GM12878 (cell line): Measurements from ENCODE around the gene PREX1. TPM values are rescaled to one million over a fixed set of nuclear protein-coding genes. Genes with fewer than 3 reads are reported as not detected.

Source experiments
- ATAC-seq: fragments of 200-7000 bp; cut with Tn5 transposase; 3 replicates; pipeline ENCODE4 v1.9.1; 2020; ENCODE audit warnings: mild to moderate bottlenecking, moderate library complexity
- BruUV-seq: library from RNA; stranded (reverse); fragments of 400-500 nt; replicated peaks from 2 replicates; lab custom pipeline; 2021; lab: Mats Ljungman, UMichigan
- CTCF ChIA-PET: fragments of 300-600 bp; sonication (Branson Sonifier 250); formaldehyde crosslinking; extraction: SDS; loops from one replicate; lab custom pipeline; 2021; ENCODE audit warnings: inconsistent platforms; lab: Yijun Ruan, JAX
- POLR2A ChIA-PET: fragments of 350-600 bp; formaldehyde crosslinking; extraction: SDS; loops from one replicate; lab custom pipeline; 2021; ENCODE audit warnings: inconsistent platforms; lab: Charles Lee
- RAD21 ChIA-PET: fragments of 300-600 bp; sonication (Branson Sonifier 250); formaldehyde crosslinking; loops from one replicate; lab custom pipeline; 2023; ENCODE audit warnings: antibody characterized with exemption; ENCODE audit not compliant: unreplicated experiment; lab: Charles Lee
- SMC1A ChIA-PET: fragments of 300-600 bp; sonication (Branson Sonifier 250); formaldehyde crosslinking; loops from one replicate; lab custom pipeline; 2023; ENCODE audit not compliant: unreplicated experiment, uncharacterized antibody; lab: Charles Lee
- DNase-seq: peaks from one replicate; pipeline ENCODE4 v3.0.0-alpha.2; 2011; ENCODE audit warnings: low read depth, low spot score
- FAIRE-seq: peaks from 3 replicates; lab custom pipeline; 2011; peaks lifted over from hg19 to GRCh38; lab: Jason Lieb, UNC
- H2AFZ ChIP-seq: 2 replicates; pipeline ENCODE4 v1.6.0; 2011; ENCODE audit warnings: low read depth, low read length, control low read depth; ENCODE audit not compliant: control insufficient read depth
- H3K27ac ChIP-seq: 2 replicates; pipeline ENCODE4 v1.5.1; 2011; ENCODE audit warnings: control low read depth; ENCODE audit not compliant: control insufficient read depth, insufficient read depth
- H3K27me3 ChIP-seq, 2 experiments: replicated peaks in 1 of 2; 2 replicates each; pipeline versions ENCODE4 v1.6.0 to v1.6.1; 2011; ENCODE audit warnings: low read length in 1 of 2; ENCODE audit not compliant: control insufficient read depth in 2 of 2, insufficient read depth in 2 of 2
- H3K36me3 ChIP-seq, 2 experiments: 2 replicates each; pipeline ENCODE4 v1.5.1; 2011; ENCODE audit warnings: low read length in 1 of 2; ENCODE audit not compliant: control insufficient read depth in 2 of 2, insufficient read depth in 2 of 2
- H3K4me1 ChIP-seq: 2 replicates; pipeline ENCODE4 v1.6.1; 2011; ENCODE audit warnings: mild to moderate bottlenecking, low read length, moderate library complexity, mixed read lengths; ENCODE audit not compliant: control insufficient read depth, insufficient read depth
- H3K4me2 ChIP-seq: 2 replicates; pipeline ENCODE4 v1.6.0; 2011; ENCODE audit warnings: control low read depth; ENCODE audit not compliant: control insufficient read depth, insufficient read depth
- H3K4me3 ChIP-seq: fragments of 200-600 bp; sonication (generic); 2 replicates; pipeline ENCODE4 v1.5.1; 2016
- H3K79me2 ChIP-seq: 2 replicates; pipeline ENCODE4 v1.6.0; 2011; ENCODE audit warnings: low read length; ENCODE audit not compliant: control insufficient read depth, insufficient read depth
- H3K9ac ChIP-seq: 2 replicates; pipeline ENCODE4 v1.8.0; 2011; ENCODE audit warnings: low read length, control low read depth, mixed read lengths; ENCODE audit not compliant: control insufficient read depth, insufficient read depth
- H3K9me3 ChIP-seq: replicated peaks from 3 replicates; pipeline ENCODE4 v1.5.1; 2011; ENCODE audit warnings: mild to moderate bottlenecking, low read length; ENCODE audit not compliant: control insufficient read depth, insufficient read depth
- H4K20me1 ChIP-seq: 2 replicates; pipeline ENCODE4 v1.6.0; 2011; ENCODE audit not compliant: control insufficient read depth, insufficient read depth
- ASH2L ChIP-seq: fragments of 300-600, 200-600 bp; sonication (generic); IDR thresholded peaks from 2 replicates; pipeline ENCODE4 v1.6.1; 2017; ENCODE audit warnings: low read depth, mild to moderate bottlenecking, borderline replicate concordance
- E4F1 ChIP-seq: fragments of 450-650 bp; IDR thresholded peaks from 2 replicates; pipeline ENCODE4 v1.6.1; 2018; ENCODE audit warnings: borderline replicate concordance, mild to moderate bottlenecking; ENCODE audit not compliant: partially characterized antibody
- HSF1 ChIP-seq: fragments of 150-350 bp; IDR thresholded peaks from 2 replicates; pipeline ENCODE4 v1.6.1; 2014; ENCODE audit warnings: mild to moderate bottlenecking, low read depth, low read length
- IKZF1 ChIP-seq: fragments of 450-650 bp; conservative IDR thresholded peaks from 2 replicates; pipeline ENCODE4 v1.6.1; 2017; ENCODE audit warnings: antibody characterized with exemption, mild to moderate bottlenecking
- JUND ChIP-seq: IDR thresholded peaks from 2 replicates; pipeline ENCODE4 v1.6.1; 2012; ENCODE audit warnings: low read depth, mild to moderate bottlenecking, low read length, improper control_type of control experiment, moderate library complexity
- MTA3 ChIP-seq: IDR thresholded peaks from 2 replicates; pipeline ENCODE4 v1.6.1; 2012; ENCODE audit warnings: low read length, inconsistent platforms, borderline replicate concordance
- MYB ChIP-seq: fragments of 150-350 bp; IDR thresholded peaks from 2 replicates; pipeline ENCODE4 v1.6.1; 2014; ENCODE audit warnings: mild to moderate bottlenecking, low read depth, low read length, borderline replicate concordance
- NBN ChIP-seq: fragments of 450-650 bp; IDR thresholded peaks from 2 replicates; pipeline ENCODE4 v1.6.1; 2016
- NR2F1 ChIP-seq: fragments of 450-650 bp; conservative IDR thresholded peaks from 2 replicates; pipeline ENCODE4 v1.6.1; 2017; ENCODE audit warnings: mild to moderate bottlenecking
- POU2F2 ChIP-seq: IDR thresholded peaks from 3 replicates; pipeline ENCODE4 v1.6.1; 2011; ENCODE audit warnings: low read depth, mild to moderate bottlenecking, low read length, borderline replicate concordance
- SIX5 ChIP-seq: IDR thresholded peaks from 2 replicates; pipeline ENCODE4 v1.6.1; 2011; ENCODE audit warnings: mild to moderate bottlenecking, low read depth, low read length, moderate library complexity; ENCODE audit not compliant: severe bottlenecking
- SP1 ChIP-seq: IDR thresholded peaks from one replicate; pipeline ENCODE4 v1.6.1; 2011; ENCODE audit warnings: low read depth, low read length
- STAT1 ChIP-seq: fragments of 450-650 bp; conservative IDR thresholded peaks from 2 replicates; pipeline ENCODE4 v1.6.1; 2014; ENCODE audit warnings: antibody characterized with exemption, mild to moderate bottlenecking
- WRNIP1 ChIP-seq: IDR thresholded peaks from 2 replicates; pipeline ENCODE4 v1.6.1; 2011; ENCODE audit warnings: low read depth, low read length, improper control_type of control experiment, borderline replicate concordance
- ZNF384 ChIP-seq: IDR thresholded peaks from 2 replicates; pipeline ENCODE4 v1.6.1; 2012; ENCODE audit warnings: low read depth, mild to moderate bottlenecking, low read length, improper control_type of control experiment, borderline replicate concordance
- ZZZ3 ChIP-seq: IDR thresholded peaks from 2 replicates; pipeline ENCODE4 v1.6.1; 2011; ENCODE audit warnings: low read depth; ENCODE audit not compliant: control insufficient read depth, insufficient read length
- WGBS: methylation state at CpG from one replicate; pipeline ENCODE4 v1.1.6; 2016; ENCODE audit warnings: low lambda C conversion rate; ENCODE audit not compliant: insufficient replicate concordance, insufficient coverage; ENCODE audit errors: missing lambda C conversion rate; 5-methylcytosine and 5-hydroxymethylcytosine counted together
- in situ Hi-C: fragments of 300-500 bp; cut with MboI; formaldehyde crosslinking; loops from 9 replicates; pipeline ENCODE4 v1.14.3; 2018; ENCODE audit warnings: mixed read lengths
- intact Hi-C: fragments of 100-400 bp; cut with micrococcal nuclease; formaldehyde crosslinking; loops from one replicate; pipeline ENCODE4 v1.14.2; 2022; ENCODE audit not compliant: unreplicated experiment
- polyA plus RNA-seq, 11 experiments: library from polyadenylated mRNA; depleted of rRNA in 4 of 11; unstranded in 6 of 11; stranded (reverse) in 5 of 11; fragments of >200 nt; fragmentation: Nextera tagmentation in 4 of 11; fragmentation: Illumina TruSeq in 1 of 11; extraction: Ambion mirVana in 4 of 11; extraction: Trizol in 1 of 11; gene quantifications; 1 replicate in 1 of 11; 2 replicates in 10 of 11; pipeline versions ENCODE4 v1.2.1 to v1.2.3, GENCODE V29; 2011 to 2016; ENCODE audit warnings: inconsistent platforms in 2 of 11, missing spikeins in 2 of 11, low read depth in 1 of 11
- total RNA-seq, 4 experiments: library from RNA; depleted of rRNA in 3 of 4; stranded (reverse); fragments of >200 nt in 3 of 4; fragmentation: Illumina TruSeq in 1 of 4; extraction: Trizol in 1 of 4; gene quantifications; 2 replicates each; pipeline versions ENCODE4 v1.2.1 to v1.2.3, GENCODE V29; 2013 to 2021

PREX1 gene
- total and polyA plus RNA-seq, 10 of the 15 experiments (the other 5 are each of a cell fraction or from before 2014, with no cell fraction given): 2.6 to 114 (median 38.9) TPM

GRCh38 chr20:48612335-48612734 lies 215.5 kb downstream of the PREX1 start:
- POLR2A ChIA-PET: no interaction called here
- CTCF ChIA-PET: interaction anchor here (3.9 kb wide), 1 partner anchor 8 kb away, joined by 26 read pairs; no protein-coding TSS in a partner anchor
- Histone ChIP-seq H3K36me3 (no peaks in the 10 kb centered on the region; a peak in 1 of 4 replicates), H3K4me2 (no peak overlapping the region), H3K4me1 (peaks cover 18% of the 10 kb centered on the region), H4K20me1 (no peaks in the 10 kb centered on the region), H3K9me3 (no peaks in the 10 kb centered on the region), H2AFZ (no peak overlapping the region), H3K27me3 (no peaks in the 10 kb centered on the region), H3K9ac (no peak overlapping the region), H3K79me2 (no peaks in the 10 kb centered on the region), H3K27ac (no peak overlapping the region), H3K4me3 (no peak overlapping the region)
- TF ChIP-seq WRNIP1: no peak
- no peak for TF ChIP-seq POU2F2
- no peak for TF ChIP-seq ASH2L
- TF ChIP-seq MTA3: no peak
- TF ChIP-seq ZNF384: no peak
- no peak for TF ChIP-seq STAT1
- no peak for TF ChIP-seq SP1
- TF ChIP-seq JUND: no peak
- no peak for TF ChIP-seq NBN
- TF ChIP-seq NR2F1: no peak
- no peak for TF ChIP-seq IKZF1
- no peak for TF ChIP-seq E4F1
- TF ChIP-seq MYB: no peak
- no peak for TF ChIP-seq SIX5
- no peak for TF ChIP-seq HSF1
- TF ChIP-seq ZZZ3: no peak
- intact Hi-C loops: no loop called here
- SMC1A ChIA-PET: interaction anchor here (1.0 kb wide), 1 partner anchor 8 kb away, joined by 4 read pairs; no protein-coding TSS in a partner anchor
- in situ Hi-C loops: no loop called here
- BruUV-seq: no TSS peak
- FAIRE-seq: no peak
- no peak for ATAC-seq
- no peak for DNase-seq
- 28% methylated on average over 6 of the region's 6 CpGs for WGBS
- RAD21 ChIA-PET: interaction anchor here (0.6 kb wide), 1 partner anchor 262 kb away, joined by 3 read pairs; no protein-coding TSS in a partner anchor
